ENCODE measurements around the gene PCDHGB3. TPM values are rescaled to one million over a fixed set of nuclear protein-coding genes. Genes with fewer than 3 reads are reported as not detected.

PCDHGB3 gene
- total RNA-seq, 1 donor from 2014 or later: 14.4 TPM

DNA sequence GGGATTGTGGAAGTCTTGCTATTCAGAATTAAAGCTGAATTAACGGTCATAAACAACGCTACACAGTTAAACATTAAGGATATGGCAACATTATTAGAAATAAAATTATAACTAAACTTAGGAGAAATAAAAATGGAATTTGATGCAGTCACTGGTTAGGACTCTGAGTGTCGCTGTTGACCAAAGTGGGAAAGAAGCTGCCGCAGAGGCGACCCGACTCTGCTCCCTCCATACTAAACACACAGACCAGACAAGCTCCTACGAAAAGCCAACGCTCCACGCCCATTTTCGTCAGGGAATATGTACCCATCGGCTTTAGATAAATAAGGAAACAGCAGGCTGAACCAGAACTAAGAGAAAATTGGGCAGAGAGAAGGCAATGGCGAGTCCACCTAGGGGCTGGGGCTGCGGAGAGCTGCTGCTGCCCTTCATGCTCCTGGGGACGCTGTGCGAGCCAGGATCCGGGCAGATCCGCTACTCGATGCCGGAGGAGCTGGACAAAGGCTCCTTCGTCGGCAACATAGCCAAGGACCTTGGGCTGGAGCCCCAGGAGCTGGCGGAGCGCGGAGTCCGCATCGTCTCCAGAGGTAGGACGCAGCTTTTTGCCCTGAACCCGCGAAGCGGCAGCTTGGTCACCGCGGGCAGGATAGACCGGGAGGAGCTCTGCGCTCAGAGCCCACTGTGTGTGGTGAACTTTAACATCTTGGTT, 5.9 kb upstream of the PCDHGB3 start, which contains the start of gene PCDHGA5:
PCDHGA5 (plus strand) TSS at position 211 of the 709 bp plus-strand sequence; CDS start at position 380, 169 bp downstream.
- peaks cover 93 to 98% of the 10 kb centered on the region in 2 donors for H3K9me3 ChIP-seq
- TF ChIP-seq, protein P1, sequence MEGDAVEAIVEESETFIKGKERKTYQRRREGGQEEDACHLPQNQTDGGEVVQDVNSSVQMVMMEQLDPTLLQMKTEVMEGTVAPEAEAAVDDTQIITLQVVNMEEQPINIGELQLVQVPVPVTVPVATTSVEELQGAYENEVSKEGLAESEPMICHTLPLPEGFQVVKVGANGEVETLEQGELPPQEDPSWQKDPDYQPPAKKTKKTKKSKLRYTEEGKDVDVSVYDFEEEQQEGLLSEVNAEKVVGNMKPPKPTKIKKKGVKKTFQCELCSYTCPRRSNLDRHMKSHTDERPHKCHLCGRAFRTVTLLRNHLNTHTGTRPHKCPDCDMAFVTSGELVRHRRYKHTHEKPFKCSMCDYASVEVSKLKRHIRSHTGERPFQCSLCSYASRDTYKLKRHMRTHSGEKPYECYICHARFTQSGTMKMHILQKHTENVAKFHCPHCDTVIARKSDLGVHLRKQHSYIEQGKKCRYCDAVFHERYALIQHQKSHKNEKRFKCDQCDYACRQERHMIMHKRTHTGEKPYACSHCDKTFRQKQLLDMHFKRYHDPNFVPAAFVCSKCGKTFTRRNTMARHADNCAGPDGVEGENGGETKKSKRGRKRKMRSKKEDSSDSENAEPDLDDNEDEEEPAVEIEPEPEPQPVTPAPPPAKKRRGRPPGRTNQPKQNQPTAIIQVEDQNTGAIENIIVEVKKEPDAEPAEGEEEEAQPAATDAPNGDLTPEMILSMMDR (IDR thresholded peaks at IDR 0.05): no peak
- DNase-seq (ENCODE audit: low spot score in 2 of 2): no peak
- no peaks in the 10 kb centered on the region for H3K27me3 ChIP-seq
- H3K4me3 ChIP-seq: peak within 1 kb of the TSS; percentile 31 to 35
- intact Hi-C loops (cut with DNase I): no loop called here
- H3K36me3 ChIP-seq: no peaks in the 10 kb centered on the region
- no peaks in the 10 kb centered on the region for H3K4me1 ChIP-seq
- H3K27ac ChIP-seq: no peak within 1 kb of the TSS

DNA sequence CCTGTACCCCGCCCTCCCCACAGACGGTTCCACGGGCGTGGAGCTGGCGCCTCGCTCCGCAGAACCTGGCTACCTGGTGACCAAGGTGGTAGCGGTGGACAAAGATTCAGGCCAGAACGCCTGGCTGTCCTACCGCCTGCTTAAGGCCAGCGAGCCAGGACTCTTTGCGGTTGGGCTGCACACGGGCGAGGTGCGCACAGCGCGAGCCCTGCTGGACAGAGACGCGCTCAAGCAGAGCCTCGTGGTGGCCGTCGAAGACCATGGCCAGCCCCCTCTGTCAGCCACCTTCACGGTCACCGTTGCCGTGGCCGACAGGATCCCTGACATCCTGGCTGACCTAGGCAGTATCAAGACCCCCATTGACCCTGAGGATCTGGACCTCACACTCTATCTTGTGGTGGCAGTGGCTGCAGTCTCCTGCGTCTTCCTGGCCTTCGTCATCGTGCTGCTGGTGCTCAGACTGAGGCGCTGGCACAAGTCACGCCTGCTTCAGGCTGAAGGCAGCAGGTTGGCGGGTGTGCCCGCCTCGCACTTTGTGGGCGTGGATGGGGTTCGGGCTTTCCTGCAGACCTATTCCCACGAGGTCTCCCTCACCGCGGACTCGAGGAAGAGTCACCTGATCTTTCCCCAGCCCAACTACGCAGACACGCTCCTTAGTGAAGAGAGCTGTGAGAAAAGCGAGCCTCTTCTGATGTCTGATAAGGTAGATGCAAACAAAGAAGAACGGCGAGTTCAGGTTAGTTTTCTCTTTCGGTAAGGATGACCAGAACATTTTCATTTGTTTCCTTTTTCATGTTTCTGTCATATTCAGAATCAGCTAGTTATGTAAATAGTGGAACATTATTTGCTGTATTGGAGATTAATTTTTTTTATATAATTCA, 3.8 kb upstream of the PCDHGB3 start:
- H3K9me3 ChIP-seq: peaks cover 93 to 98% of the 10 kb centered on the region in 2 donors

DNA sequence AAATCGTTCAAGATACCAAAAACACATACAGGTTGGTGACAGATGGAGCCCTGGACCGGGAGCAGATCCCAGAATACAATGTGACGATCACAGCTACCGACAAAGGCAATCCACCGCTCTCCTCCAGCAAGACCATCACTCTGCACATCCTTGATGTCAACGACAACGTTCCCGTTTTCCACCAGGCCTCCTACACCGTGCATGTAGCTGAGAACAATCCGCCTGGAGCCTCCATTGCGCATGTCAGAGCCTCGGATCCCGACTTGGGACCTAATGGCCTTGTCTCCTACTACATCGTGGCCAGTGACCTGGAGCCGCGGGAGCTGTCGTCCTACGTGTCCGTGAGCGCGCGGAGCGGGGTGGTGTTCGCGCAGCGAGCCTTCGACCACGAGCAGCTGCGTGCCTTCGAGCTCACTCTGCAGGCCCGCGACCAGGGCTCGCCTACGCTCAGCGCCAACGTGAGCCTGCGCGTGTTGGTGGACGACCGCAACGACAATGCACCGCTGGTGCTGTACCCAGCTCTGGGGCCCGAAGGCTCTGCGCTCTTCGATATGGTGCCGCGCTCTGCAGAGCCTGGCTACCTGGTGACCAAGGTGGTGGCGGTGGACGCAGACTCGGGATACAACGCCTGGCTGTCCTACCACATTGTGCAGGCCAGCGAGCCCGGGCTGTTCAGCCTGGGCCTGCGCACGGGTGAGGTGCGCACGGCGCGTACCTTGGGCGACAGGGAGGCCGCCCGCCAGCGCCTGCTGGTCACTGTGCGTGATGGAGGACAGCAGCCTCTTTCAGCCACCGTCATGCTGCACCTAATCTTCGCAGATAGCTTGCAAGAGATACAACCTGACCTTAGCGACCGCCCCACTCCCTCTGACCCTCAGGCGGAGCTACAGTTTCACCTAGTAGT, 1.8 kb downstream of the PCDHGB3 start:
- TF ChIP-seq, protein P1 (IDR thresholded peaks at IDR 0.05): no peak
- H3K36me3 ChIP-seq: no peaks in the 10 kb centered on the region
- no peaks in the 10 kb centered on the region for H3K4me1 ChIP-seq
- no peak overlapping the region for H3K4me3 ChIP-seq
- H3K27me3 ChIP-seq: no peaks in the 10 kb centered on the region
- intact Hi-C loops (cut with DNase I): no loop called here
- H3K27ac ChIP-seq: no peak overlapping the region
- peaks cover 90 to 100% of the 10 kb centered on the region in 2 donors for H3K9me3 ChIP-seq
- no peak for DNase-seq (ENCODE audit: low spot score in 2 of 2)

More for the DNA sequence above, 3.8 kb upstream of the PCDHGB3 start:
- intact Hi-C loops (cut with DNase I): no loop called here
- no peak overlapping the region for H3K27ac ChIP-seq
- no peaks in the 10 kb centered on the region for H3K4me1 ChIP-seq
- H3K4me3 ChIP-seq: peak overlapping the region in 1 of 2 donors; percentile 13
- no peaks in the 10 kb centered on the region for H3K36me3 ChIP-seq
- DNase-seq (ENCODE audit: low spot score in 2 of 2): no peak
- no peaks in the 10 kb centered on the region for H3K27me3 ChIP-seq
- TF ChIP-seq, protein P1 (IDR thresholded peaks at IDR 0.05): no peak

DNA sequence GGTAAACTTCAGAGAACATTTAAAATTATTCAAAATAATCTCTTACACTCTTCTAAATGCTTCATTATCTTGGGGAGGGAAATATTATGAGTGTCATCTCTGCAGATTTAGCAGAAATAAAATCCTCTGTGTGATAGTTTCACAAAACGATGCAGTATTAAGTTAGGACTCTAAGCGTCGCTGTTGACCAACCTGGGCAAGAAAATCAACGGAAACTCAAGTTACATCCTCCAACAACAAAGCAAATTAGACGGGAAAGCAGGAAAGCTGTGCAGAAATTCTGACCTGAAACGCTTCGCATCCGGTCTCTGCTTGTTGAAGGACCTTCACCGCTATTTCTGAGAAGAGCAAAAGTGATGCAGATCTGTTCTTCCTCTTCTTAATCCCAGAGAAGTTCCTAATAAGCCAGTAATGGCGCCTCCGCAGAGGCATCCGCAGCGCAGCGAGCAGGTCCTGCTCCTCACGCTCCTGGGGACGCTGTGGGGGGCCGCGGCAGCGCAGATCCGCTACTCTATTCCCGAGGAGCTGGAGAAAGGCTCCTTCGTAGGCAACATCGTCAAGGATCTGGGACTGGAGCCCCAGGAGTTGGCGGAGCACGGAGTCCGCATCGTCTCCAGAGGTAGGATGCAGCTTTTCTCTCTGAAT, 3.8 kb downstream of the PCDHGB3 start, which contains the start of gene PCDHGA6:
PCDHGA6 (plus strand) TSS at position 219 of the 645 bp plus-strand sequence; CDS start at position 412, 193 bp downstream.
- TF ChIP-seq, protein P1 (IDR thresholded peaks at IDR 0.05): no peak
- H3K27me3 ChIP-seq: no peaks in the 10 kb centered on the region

More for the DNA sequence above, 3.8 kb downstream of the PCDHGB3 start, which contains the start of gene PCDHGA6:
- no peaks in the 10 kb centered on the region for H3K36me3 ChIP-seq
- no peak within 1 kb of the TSS for H3K27ac ChIP-seq
- intact Hi-C loops (cut with DNase I): no loop called here
- peaks cover 92 to 100% of the 10 kb centered on the region in 2 donors for H3K9me3 ChIP-seq
- no peaks in the 10 kb centered on the region for H3K4me1 ChIP-seq
- H3K4me3 ChIP-seq: peak within 1 kb of the TSS in 1 of 2 donors; percentile 38
- no peak for DNase-seq (ENCODE audit: low spot score in 2 of 2)

Measured in ascending aorta (tissue), 2 donors.